HG02759 (cell line): Measurements from ENCODE around the gene CDC14B.

Experiments used
- ATAC-seq: cut with Tn5 transposase; IDR thresholded peaks from one replicate; pipeline ENCODE4 v1.9.1; 2021; ENCODE audit warnings: mild to moderate bottlenecking, moderate library complexity; ENCODE audit not compliant: unreplicated experiment

CDC14B gene

GRCh38 chr9:96450613-96451528 is 168.8 kb downstream of the CDC14B start:
- ATAC-seq, result peak; percentile 4
